Colonic mucosa (tissue), 4 donors: ENCODE results near the gene MTFMT. TPM values are rescaled to one million over a fixed set of nuclear protein-coding genes. Genes with fewer than 3 reads are reported as not detected.
A peak's percentile ranks its signal among the peaks of the same experiment; 100 is the strongest.

ENCODE experiments used
- DNase-seq: peaks from one replicate; pipeline ENCODE4 v3.0.0-alpha.2; 2020
- H3K27ac ChIP-seq: fragments of 200-600 bp; one replicate; pipeline ENCODE4 v1.8.0; 2021
- H3K27me3 ChIP-seq: fragments of 200-600 bp; one replicate; pipeline ENCODE4 v1.8.0; 2021
- H3K36me3 ChIP-seq: fragments of 200-600 bp; one replicate; pipeline ENCODE4 v1.8.0; 2021
- H3K4me1 ChIP-seq: fragments of 200-600 bp; one replicate; pipeline ENCODE4 v1.8.0; 2021; ENCODE audit warnings: mild to moderate bottlenecking
- H3K4me3 ChIP-seq: fragments of 200-600 bp; one replicate; pipeline ENCODE4 v1.8.0; 2021
- H3K9ac ChIP-seq, 2 donors: one replicate each; pipeline ENCODE4 v1.7.0; 2013; ENCODE audit warnings: control low read depth in 2 of 2, low read depth in 2 of 2, low read length in 2 of 2
- H3K9me3 ChIP-seq: fragments of 200-600 bp; one replicate; pipeline ENCODE4 v1.8.0; 2021
- CTCF ChIP-seq: fragments of 200-600 bp; IDR thresholded peaks from one replicate; pipeline ENCODE4 v1.8.0; 2022; ENCODE audit warnings: antibody characterized with exemption, mild to moderate bottlenecking
- intact Hi-C: fragments of 100-400 bp; cut with DNase I; formaldehyde crosslinking; loops from one replicate; pipeline ENCODE4 v1.14.1; 2022
- total RNA-seq, 2 donors: library from RNA; stranded (reverse); fragmentation: NEBNext Ultra II Directional in 1 of 2; extraction: Animal tissue kit (Norgen Biotek cat#: 25700) in 1 of 2; gene quantifications; one replicate each; pipeline ENCODE4 v1.2.1, GENCODE V29; 2021
- donor health status: healthy.
- donor health status: DM: no; HTN: no; CAD: no.
- donor health status: DM: no; HTN: no; CAD: no.

The MTFMT gene
- total RNA-seq, 2 donors from 2014 or later: 22.1 to 25.9 TPM

DNA sequence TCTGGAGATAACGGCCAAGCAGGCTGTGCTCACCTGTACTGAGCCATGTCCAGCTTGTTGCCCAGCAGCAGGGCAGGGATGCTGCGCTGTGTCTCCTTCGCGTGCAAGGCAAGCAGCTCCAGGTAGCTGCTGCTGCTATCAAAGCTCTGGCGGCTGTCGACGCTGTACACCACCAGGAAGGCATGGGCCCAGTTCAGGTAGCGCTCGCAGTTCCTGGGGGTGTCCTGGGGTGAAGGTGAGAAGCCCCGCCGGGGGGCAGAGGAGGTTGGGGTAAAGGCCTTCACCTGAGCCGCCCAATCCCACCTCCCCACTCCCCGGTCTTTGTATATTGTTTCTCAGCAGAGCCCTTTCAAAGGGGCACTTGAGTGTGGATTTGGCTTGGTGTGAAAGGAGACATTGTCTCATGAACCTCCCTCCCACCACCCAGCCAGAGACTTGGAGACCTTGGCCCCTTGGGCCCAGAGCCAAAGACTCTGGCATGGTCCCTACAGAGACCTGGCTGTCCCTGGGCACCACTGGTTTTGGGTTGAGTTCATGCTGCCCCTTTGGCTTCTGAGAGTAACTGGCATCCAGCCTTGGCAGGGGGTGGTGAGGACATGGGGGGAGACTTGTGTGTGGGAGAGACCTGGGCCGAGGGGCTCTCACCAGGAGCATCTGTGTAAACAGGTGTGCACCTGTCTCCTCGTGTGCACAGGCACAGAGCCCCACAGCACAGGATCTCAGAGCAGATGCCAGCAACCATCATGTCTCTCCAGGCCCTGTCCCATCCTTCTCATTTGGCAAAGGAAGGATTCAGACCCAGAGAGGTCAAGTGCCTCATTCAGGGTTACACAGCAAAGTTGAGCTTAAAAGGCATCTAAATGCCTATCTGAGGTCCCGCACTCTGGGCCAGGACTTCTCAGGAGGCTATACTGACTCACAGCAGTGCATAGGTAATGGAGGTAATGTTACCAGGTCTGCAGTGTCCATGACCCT, 29.2 kb upstream of the MTFMT start:
- Histone ChIP-seq H3K27ac (no peak overlapping the region), H3K36me3 (no peaks in the 10 kb centered on the region), H3K4me1 (peaks cover 11% of the 10 kb centered on the region), H3K9me3 (no peaks in the 10 kb centered on the region), H3K4me3 (no peak overlapping the region), H3K27me3 (no peaks in the 10 kb centered on the region), H3K9ac (no peak overlapping the region)
- no peak for TF ChIP-seq CTCF
- intact Hi-C loops: loop anchor here (10.0 kb wide), 1 partner anchor 126 kb away; the partner anchor contains the start of gene CLPX
- DNase-seq: no peak

GRCh38 chr15:65057549-65057940, 28.1 kb upstream of the MTFMT start:
- no peak for DNase-seq
- Histone ChIP-seq H3K27ac (no peak overlapping the region), H3K27me3 (no peaks in the 10 kb centered on the region), H3K9ac (no peak overlapping the region), H3K9me3 (no peaks in the 10 kb centered on the region), H3K36me3 (no peaks in the 10 kb centered on the region), H3K4me1 (peaks cover 11% of the 10 kb centered on the region), H3K4me3 (no peak overlapping the region)
- TF ChIP-seq CTCF: no peak
- intact Hi-C loops: loop anchor here (10.0 kb wide), 1 partner anchor 127 kb away; the partner anchor contains the start of gene CLPX

DNA sequence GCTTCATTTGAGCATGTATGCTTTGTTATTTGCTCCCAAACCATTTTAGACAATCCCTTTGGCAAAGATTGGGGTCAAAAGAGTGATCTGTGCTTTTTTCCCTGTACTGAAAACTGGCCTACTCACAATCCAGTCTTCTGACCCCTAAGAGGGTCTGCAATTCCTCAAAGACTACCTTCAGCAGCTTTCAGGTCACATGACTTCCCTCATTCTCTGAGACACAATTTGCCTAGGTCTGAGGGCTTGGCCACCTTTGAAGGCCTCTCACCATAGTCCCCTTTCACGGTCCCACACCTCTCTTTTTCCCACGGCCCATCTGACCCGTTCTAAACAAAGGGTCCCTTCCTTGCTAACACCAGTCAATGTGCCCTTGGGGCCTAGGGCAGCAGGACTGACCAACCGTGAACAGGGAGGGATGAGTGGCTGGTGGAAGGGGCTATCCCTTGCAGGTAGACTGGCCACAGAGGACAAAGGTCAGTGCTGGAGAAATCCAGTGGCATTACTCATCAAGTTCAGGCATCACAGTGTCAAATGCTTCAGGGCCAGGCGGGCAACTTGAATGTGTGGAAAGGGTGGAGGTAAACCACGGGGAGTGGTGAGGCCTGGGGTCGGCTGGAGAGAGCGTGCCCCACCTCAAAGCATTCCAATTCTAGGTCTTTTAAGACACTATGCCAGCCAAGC, 27.6 kb upstream of the MTFMT start:
- Histone ChIP-seq H3K9me3 (no peaks in the 10 kb centered on the region), H3K36me3 (no peaks in the 10 kb centered on the region), H3K27ac (no peak overlapping the region), H3K27me3 (no peaks in the 10 kb centered on the region), H3K4me1 (peaks cover 11% of the 10 kb centered on the region), H3K4me3 (no peak overlapping the region), H3K9ac (no peak overlapping the region)
- intact Hi-C loops: loop anchor here (10.0 kb wide), 1 partner anchor 128 kb away; the partner anchor contains the start of gene CLPX
- no peak for TF ChIP-seq CTCF
- DNase-seq: peak; percentile 70

- Histone ChIP-seq H3K27ac (no peak overlapping the region), H3K27me3 (no peaks in the 10 kb centered on the region), H3K9me3 (no peaks in the 10 kb centered on the region), H3K4me1 (peaks cover 11% of the 10 kb centered on the region), H3K36me3 (no peaks in the 10 kb centered on the region), H3K4me3 (no peak overlapping the region), H3K9ac (no peak overlapping the region)
- no peak for TF ChIP-seq CTCF
- DNase-seq: no peak
- intact Hi-C loops: loop anchor here (10.0 kb wide), 1 partner anchor 129 kb away; the partner anchor contains the start of gene CLPX
Observed at GRCh38 chr15:65056106-65056505, 26.7 kb upstream of the MTFMT start.

DNA sequence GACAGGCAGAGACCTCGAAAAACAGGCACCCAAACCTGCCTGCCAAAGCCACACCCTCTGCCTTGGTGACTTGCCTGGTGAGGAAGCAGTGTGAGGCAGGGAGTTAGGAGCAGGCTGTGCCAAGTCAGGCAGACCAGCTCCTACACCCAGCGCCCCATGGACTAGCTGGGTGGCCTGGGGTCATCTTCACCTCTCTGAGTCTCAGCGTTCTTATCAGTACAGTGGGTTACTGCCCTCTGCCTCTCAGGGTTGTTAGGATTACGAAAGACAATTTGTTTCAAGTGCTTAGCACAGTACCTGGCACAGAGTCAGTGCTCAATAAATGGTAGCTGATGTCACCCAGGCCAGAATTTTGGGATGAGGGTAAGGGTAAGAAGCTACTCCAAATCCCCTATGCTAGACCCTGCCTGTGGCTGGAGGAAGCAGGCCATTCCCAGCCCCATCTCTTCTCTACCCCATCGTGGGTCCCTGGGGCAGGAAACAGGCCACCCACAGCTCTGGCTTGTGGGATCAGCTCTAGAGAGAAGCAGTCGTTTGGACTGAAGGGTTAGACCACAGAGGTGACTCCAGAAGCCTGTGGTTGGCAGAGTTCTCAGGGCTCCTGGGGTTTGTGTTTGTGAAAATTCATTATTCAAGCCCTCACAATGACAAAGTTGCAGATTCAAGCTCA, 25.9 kb upstream of the MTFMT start:
- intact Hi-C loops: loop anchor here (2.0 to 10.0 kb wide), 2 partner anchors 45 to 129 kb away; partner anchors contain the start of gene CLPX
- no peaks in the 10 kb centered on the region for H3K36me3 ChIP-seq
- DNase-seq: peak; percentile 75
- no peak overlapping the region for H3K9ac ChIP-seq
- TF ChIP-seq CTCF: no peak
- H3K27ac ChIP-seq: peak overlapping the region; percentile 36
- no peaks in the 10 kb centered on the region for H3K27me3 ChIP-seq
- H3K4me1 ChIP-seq: peaks cover 11% of the 10 kb centered on the region
- no peak overlapping the region for H3K4me3 ChIP-seq
- H3K9me3 ChIP-seq: no peaks in the 10 kb centered on the region
